GM18508 (cell line): ENCODE data around the gene SGF29.
"Not testable (repeated sequence)": the region's sequence is repeated elsewhere in the genome, so short reads cannot be mapped to it uniquely, and the experiment has no call there.

ENCODE experiments used
- ATAC-seq: cut with Tn5 transposase; IDR thresholded peaks from one replicate; pipeline ENCODE4 v1.9.1; 2021; ENCODE audit warnings: moderate number of reproducible peaks; ENCODE audit not compliant: insufficient read depth, unreplicated experiment

Gene SGF29

GRCh38 chr16:28592511-28592910 lies 38.8 kb downstream of the SGF29 start:
- no peak for ATAC-seq

GRCh38 chr16:28592979-28593553 lies 39.3 kb downstream of the SGF29 start:
- no peak for ATAC-seq

GRCh38 chr16:28595451-28595850 lies 41.7 kb downstream of the SGF29 start:
- not testable (repeated sequence) for ATAC-seq

- no peak for ATAC-seq
These were observed 42.5 kb downstream of the SGF29 start for GRCh38 chr16:28596115-28596630.

GRCh38 chr16:28596840-28597691 lies 43.3 kb downstream of the SGF29 start, which contains the start of gene SULT1A2:
Gene SULT1A2, minus strand, starts transcription at chr16:28597050. Its CDS starts 1,120 bp downstream, at chr16:28595930.
- no peak for ATAC-seq

GRCh38 chr16:28597692-28598261 lies 44.1 kb downstream of the SGF29 start:
- ATAC-seq: no peak

- ATAC-seq: not testable (repeated sequence)
These were observed 45.9 kb downstream of the SGF29 start for GRCh38 chr16:28599377-28600285.

- not testable (repeated sequence) for ATAC-seq
These were observed 47.2 kb downstream of the SGF29 start for GRCh38 chr16:28600965-28601364.

- not testable (repeated sequence) for ATAC-seq
These were observed 47.9 kb downstream of the SGF29 start for GRCh38 chr16:28601589-28601988.

- not testable (repeated sequence) for ATAC-seq
These were observed 48.3 kb downstream of the SGF29 start for GRCh38 chr16:28602062-28602461.

- no peak for ATAC-seq
These were observed 48.8 kb downstream of the SGF29 start for GRCh38 chr16:28602529-28602928.

- ATAC-seq: no peak
These were observed 49.9 kb downstream of the SGF29 start for GRCh38 chr16:28603381-28604185.

GRCh38 chr16:28604186-28604565 lies 50.5 kb downstream of the SGF29 start:
- no peak for ATAC-seq

GRCh38 chr16:28606291-28607115 lies 52.8 kb downstream of the SGF29 start:
- ATAC-seq: no peak

GRCh38 chr16:28607116-28607623 lies 53.5 kb downstream of the SGF29 start:
- ATAC-seq: no peak

GRCh38 chr16:28607681-28608495 lies 54.2 kb downstream of the SGF29 start:
- ATAC-seq: not testable (repeated sequence)

- ATAC-seq: not testable (repeated sequence)
These were observed 54.7 kb downstream of the SGF29 start for GRCh38 chr16:28608496-28608808.
